ENCODE results near the gene PNPLA2.

GRCh38 chr11:833849-834311 is 15.2 kb downstream of the PNPLA2 start:
- TF ChIP-seq CTCF (IDR thresholded peaks at IDR 0.05) (no peak), POLR2A (IDR thresholded peaks at IDR 0.05) (no peak)
